ENCODE results near the gene MAST3. TPM values are rescaled to one million over a fixed set of nuclear protein-coding genes. Genes with fewer than 3 reads are reported as not detected.

The MAST3 gene
- total and polyA plus RNA-seq, 2 of the 13 experiments (the other 11 are each of a cell fraction or from before 2014, with no cell fraction given) = 4.1 to 4.6 TPM

DNA sequence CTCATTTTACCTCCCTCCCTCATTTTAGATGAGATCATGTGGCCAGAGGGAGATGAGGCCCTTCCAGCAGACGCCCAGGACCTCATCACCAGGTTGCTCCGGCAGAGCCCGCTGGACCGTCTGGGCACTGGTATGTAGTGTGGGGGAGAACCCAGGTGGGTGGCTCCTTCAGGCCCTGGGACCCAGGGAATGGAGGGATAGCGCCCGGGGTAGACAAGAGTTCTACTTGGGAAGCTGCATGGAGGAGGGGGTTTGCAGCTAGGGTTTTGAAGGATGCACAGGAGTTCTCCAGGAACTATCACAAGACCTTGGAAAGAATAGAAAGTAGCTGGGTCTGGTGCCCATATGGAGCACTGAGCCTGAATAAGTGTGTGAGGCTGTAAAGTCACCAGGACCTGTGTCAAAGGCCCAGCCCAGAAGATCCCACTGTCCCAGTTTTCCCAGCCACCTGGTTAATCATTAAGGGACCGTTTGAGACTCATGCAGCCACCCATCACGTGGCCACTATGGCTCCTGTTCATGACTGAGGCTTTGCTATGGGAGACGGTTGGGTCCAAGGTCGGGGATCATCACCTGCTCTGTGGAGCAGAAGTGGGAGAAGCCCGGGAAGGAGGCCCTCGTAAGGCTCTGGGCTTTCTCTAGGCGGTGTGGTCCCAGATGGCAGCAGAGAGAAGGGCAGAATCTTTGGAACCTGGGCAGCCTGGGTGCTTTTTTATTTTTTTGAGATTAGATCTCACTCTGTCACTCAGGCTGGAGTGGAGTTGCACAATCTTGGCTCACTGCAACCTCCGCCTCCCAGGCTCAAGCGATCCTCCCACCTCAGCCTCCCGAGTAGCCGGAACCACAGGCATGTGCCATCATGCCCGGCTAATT, 38.4 kb downstream of the MAST3 start (continued):
- TF ChIP-seq ZXDC (CRISPR knock-in tag; IDR thresholded peaks at IDR 0.05) = no peak
- TF ChIP-seq, protein P1, sequence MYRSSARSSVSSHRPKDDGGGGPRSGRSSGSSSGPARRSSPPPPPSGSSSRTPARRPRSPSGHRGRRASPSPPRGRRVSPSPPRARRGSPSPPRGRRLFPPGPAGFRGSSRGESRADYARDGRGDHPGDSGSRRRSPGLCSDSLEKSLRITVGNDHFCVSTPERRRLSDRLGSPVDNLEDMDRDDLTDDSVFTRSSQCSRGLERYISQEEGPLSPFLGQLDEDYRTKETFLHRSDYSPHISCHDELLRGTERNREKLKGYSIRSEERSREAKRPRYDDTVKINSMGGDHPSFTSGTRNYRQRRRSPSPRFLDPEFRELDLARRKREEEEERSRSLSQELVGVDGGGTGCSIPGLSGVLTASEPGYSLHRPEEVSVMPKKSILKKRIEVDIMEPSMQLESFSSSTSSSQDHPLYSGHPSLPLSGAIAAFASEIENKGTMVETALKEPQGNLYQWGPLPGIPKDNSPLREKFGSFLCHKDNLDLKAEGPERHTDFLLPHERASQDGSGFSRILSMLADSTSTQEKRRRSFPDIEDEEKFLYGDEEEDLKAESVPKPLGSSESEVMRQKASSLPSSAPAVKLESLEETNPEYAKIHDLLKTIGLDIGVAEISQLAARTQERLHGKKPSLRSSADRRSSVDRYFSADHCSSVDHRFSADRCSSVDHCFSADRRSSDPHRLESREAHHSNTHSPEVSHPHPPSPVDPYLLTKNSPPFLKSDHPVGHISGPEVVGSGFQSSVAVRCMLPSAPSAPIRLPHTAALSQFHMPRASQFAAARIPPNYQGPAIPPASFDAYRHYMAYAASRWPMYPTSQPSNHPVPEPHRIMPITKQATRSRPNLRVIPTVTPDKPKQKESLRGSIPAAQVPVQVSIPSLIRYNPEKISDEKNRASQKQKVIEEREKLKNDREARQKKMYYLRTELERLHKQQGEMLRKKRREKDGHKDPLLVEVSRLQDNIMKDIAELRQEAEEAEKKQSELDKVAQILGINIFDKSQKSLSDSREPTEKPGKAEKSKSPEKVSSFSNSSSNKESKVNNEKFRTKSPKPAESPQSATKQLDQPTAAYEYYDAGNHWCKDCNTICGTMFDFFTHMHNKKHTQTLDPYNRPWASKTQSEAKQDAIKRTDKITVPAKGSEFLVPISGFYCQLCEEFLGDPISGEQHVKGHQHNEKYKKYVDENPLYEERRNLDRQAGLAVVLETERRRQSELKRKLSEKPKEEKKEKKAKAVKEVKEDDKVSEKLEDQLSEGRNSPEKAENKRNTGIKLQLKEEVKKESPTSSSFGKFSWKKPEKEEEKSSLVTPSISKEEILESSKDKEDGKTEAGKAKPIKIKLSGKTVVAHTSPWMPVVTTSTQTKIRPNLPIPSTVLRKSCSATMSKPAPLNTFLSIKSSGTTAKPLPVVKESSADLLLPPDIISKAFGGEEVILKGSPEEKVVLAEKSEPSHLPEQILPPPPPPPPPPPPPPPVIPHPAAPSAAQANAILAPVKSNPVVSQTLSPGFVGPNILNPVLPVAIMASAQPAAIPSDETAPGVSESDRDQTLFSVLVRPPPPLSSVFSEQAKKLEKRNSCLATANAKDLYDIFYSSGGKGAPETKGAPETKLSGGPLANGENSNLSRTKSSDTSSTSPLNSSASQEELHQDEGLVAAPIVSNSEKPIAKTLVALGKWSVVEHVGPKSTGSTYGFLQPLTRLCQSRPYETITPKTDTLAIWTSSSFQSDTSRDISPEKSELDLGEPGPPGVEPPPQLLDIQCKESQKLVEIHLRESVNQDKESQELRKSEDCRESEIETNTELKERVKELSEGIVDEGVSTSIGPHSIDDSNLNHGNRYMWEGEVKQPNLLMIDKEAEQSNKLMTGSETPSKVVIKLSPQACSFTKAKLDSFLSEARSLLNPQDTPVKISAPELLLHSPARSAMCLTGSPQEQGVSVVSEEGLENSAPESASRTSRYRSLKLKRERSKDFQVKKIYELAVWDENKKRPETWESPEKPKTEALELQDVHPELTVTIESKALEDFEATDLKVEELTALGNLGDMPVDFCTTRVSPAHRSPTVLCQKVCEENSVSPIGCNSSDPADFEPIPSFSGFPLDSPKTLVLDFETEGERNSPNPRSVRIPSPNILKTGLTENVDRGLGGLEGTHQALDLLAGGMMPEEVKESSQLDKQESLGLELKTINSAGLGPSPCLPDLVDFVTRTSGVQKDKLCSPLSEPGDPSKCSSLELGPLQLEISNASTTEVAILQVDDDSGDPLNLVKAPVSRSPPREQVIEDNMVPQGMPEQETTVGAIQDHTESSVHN (CRISPR knock-in tag; IDR thresholded peaks at IDR 0.05) = no peak
- peak; percentile 94 for TF ChIP-seq SAP130 (CRISPR knock-in tag; IDR thresholded peaks at IDR 0.05; ENCODE audit: low read depth)
- no peak for TF ChIP-seq ZNF768 (CRISPR knock-in tag; IDR thresholded peaks at IDR 0.05)
- TF ChIP-seq ZFAT (CRISPR knock-in tag; conservative IDR thresholded peaks at IDR 0.05) = no peak
- no peak for TF ChIP-seq ZNF607 (CRISPR knock-in tag; IDR thresholded peaks at IDR 0.05; ENCODE audit: borderline replicate concordance)
- TF ChIP-seq PREB (CRISPR knock-in tag; IDR thresholded peaks at IDR 0.05) = no peak
- TF ChIP-seq, protein P2, sequence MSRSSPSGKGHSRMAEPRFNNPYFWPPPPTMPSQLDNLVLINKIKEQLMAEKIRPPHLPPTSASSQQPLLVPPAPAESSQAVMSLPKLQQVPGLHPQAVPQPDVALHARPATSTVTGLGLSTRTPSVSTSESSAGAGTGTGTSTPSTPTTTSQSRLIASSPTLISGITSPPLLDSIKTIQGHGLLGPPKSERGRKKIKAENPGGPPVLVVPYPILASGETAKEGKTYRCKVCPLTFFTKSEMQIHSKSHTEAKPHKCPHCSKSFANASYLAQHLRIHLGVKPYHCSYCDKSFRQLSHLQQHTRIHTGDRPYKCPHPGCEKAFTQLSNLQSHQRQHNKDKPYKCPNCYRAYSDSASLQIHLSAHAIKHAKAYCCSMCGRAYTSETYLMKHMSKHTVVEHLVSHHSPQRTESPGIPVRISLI (CRISPR knock-in tag; IDR thresholded peaks at IDR 0.05; ENCODE audit: borderline replicate concordance) = no peak
- TF ChIP-seq, protein P3, sequence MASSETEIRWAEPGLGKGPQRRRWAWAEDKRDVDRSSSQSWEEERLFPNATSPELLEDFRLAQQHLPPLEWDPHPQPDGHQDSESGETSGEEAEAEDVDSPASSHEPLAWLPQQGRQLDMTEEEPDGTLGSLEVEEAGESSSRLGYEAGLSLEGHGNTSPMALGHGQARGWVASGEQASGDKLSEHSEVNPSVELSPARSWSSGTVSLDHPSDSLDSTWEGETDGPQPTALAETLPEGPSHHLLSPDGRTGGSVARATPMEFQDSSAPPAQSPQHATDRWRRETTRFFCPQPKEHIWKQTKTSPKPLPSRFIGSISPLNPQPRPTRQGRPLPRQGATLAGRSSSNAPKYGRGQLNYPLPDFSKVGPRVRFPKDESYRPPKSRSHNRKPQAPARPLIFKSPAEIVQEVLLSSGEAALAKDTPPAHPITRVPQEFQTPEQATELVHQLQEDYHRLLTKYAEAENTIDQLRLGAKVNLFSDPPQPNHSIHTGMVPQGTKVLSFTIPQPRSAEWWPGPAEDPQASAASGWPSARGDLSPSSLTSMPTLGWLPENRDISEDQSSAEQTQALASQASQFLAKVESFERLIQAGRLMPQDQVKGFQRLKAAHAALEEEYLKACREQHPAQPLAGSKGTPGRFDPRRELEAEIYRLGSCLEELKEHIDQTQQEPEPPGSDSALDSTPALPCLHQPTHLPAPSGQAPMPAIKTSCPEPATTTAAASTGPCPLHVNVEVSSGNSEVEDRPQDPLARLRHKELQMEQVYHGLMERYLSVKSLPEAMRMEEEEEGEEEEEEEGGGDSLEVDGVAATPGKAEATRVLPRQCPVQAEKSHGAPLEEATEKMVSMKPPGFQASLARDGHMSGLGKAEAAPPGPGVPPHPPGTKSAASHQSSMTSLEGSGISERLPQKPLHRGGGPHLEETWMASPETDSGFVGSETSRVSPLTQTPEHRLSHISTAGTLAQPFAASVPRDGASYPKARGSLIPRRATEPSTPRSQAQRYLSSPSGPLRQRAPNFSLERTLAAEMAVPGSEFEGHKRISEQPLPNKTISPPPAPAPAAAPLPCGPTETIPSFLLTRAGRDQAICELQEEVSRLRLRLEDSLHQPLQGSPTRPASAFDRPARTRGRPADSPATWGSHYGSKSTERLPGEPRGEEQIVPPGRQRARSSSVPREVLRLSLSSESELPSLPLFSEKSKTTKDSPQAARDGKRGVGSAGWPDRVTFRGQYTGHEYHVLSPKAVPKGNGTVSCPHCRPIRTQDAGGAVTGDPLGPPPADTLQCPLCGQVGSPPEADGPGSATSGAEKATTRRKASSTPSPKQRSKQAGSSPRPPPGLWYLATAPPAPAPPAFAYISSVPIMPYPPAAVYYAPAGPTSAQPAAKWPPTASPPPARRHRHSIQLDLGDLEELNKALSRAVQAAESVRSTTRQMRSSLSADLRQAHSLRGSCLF (CRISPR knock-in tag; IDR thresholded peaks at IDR 0.05; ENCODE audit: borderline replicate concordance) = no peak

Measured in HepG2 (cell line).